Measurements from ENCODE around the gene ATP2B2. TPM values are rescaled to one million over a fixed set of nuclear protein-coding genes. Genes with fewer than 3 reads are reported as not detected.

The ATP2B2 gene
- total and polyA plus RNA-seq, 2 of the 8 experiments (the other 6 are each of a cell fraction or from before 2014, with no cell fraction given), result 0.14 to 1.2 TPM

DNA sequence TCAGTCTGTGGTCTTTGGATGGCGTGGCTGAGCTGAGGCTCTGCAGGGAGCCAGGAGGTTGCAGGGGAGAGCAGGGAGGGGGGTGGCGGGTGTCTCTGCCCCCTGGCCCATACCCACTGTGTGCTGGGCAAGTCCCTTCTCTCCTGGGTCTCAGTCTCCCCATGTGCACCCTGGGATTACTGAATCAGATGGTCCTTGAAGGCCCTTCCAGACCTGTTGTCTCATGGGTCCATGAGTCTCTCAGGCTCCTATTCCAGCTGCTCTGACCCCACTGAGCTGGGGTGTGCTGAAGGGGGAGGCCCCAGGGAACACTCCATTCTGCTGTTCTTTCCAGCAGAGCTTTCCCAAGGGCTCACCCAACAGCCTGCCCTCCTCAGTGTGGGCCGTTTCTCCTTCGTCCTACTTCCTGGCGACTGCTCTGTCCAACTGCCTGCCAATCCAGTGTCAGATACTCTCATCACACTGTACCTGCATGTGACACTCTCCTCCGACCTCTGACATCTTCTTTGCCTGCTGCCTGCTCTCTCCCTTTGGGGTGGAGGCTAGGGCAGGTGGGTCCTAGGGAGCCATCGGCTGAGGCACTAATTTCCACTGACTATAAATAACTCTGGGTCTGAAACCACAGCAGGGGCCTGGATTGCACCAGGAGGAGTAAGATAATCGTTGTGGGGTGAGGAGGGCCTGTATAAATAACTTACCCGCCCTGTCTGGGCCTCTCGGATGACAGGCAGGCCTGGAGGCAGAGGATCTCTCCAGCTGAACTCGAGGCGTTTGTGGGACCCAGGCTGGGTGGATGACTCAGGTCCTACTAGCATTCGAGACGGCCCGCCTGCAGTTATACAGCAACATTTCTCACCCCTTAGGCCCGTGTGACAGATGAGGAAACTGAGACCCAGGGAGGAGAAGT, 67.1 kb downstream of the ATP2B2 start:
- POLR2A ChIA-PET (ENCODE audit: partially characterized antibody), result no interaction called here
- H3K4me1 ChIP-seq (replicated peaks in 1 of 4; ENCODE audit: control insufficient read depth in 3 of 4, insufficient read depth in 4 of 4, low read length in 3 of 4), result no peaks in the 10 kb centered on the region
- 89% methylated on average over 15 of the region's 16 CpGs; no CpG with 5 or more reads in 1 of the 2 experiments for WGBS, 2 experiments (ENCODE audit: extremely low coverage in 1 of 2, insufficient coverage in 1 of 2, insufficient read length in 1 of 2, insufficient replicate concordance in 2 of 2, low coverage in 1 of 2, low lambda C conversion rate in 2 of 2, missing lambda C conversion rate in 1 of 2)
- no peak overlapping the region for H4K91ac ChIP-seq (replicated peaks; ENCODE audit: insufficient read length, low read length)
- H3K4ac ChIP-seq (replicated peaks; ENCODE audit: insufficient read length, low read depth, low read length), result no peak overlapping the region
- H3K4me3 ChIP-seq (ENCODE audit: extremely low read depth in 1 of 4, insufficient read depth in 2 of 4, low read depth in 3 of 4, low read length in 4 of 4), result no peak overlapping the region
- H3K27me3 ChIP-seq (replicated peaks in 1 of 4; ENCODE audit: control insufficient read depth in 3 of 4, extremely low read depth in 1 of 4, insufficient read depth in 3 of 4, low read length in 3 of 4), result no peaks in the 10 kb centered on the region
- DNase-seq (ENCODE audit: low read depth in 1 of 2, low spot score in 2 of 2) (no peak), FAIRE-seq (no peak)
- H3K79me1 ChIP-seq (ENCODE audit: low read depth, low read length), result no peaks in the 10 kb centered on the region
- H3K23ac ChIP-seq (ENCODE audit: insufficient read length), result no peak overlapping the region
- H2BK120ac ChIP-seq (replicated peaks; ENCODE audit: low read depth, low read length), result no peak overlapping the region
- no peak overlapping the region for H3K9ac ChIP-seq (replicated peaks in 1 of 4; ENCODE audit: extremely low read depth in 1 of 4, low read depth in 3 of 4, low read length in 3 of 4)
- CTCF ChIA-PET (ENCODE audit: partially characterized antibody), result interaction anchor here (0.9 to 2.7 kb wide), 3 partner anchors 14 to 58 kb away, joined by 4 to 9 read pairs (median 7); no protein-coding TSS in a partner anchor
- H3K27ac ChIP-seq (ENCODE audit: low read depth, low read length), result no peak overlapping the region
- H2AK5ac ChIP-seq (ENCODE audit: low read depth, low read length), result no peak overlapping the region
- no peak overlapping the region for H2BK5ac ChIP-seq (ENCODE audit: low read depth, low read length)
- no peak overlapping the region for H2BK20ac ChIP-seq (ENCODE audit: low read length)
- H3K23me2 ChIP-seq (ENCODE audit: low read depth, low read length), result no peaks in the 10 kb centered on the region
- H3K36me3 ChIP-seq (ENCODE audit: control insufficient read depth in 2 of 4, insufficient read depth in 4 of 4, low read length in 3 of 4), result no peaks in the 10 kb centered on the region
- H3K18ac ChIP-seq (ENCODE audit: extremely low read depth, low read length), result no peak overlapping the region
- H2BK15ac ChIP-seq (ENCODE audit: low read length), result no peak overlapping the region
- no peak overlapping the region for H3K14ac ChIP-seq (ENCODE audit: insufficient read length)
- no peak overlapping the region for H3K4me2 ChIP-seq (ENCODE audit: insufficient read depth in 1 of 2, low read depth in 2 of 2, low read length in 2 of 2)
- H4K5ac ChIP-seq (ENCODE audit: insufficient read length, low read depth, low read length), result no peak overlapping the region
- no peak overlapping the region for H4K8ac ChIP-seq (ENCODE audit: extremely low read depth, insufficient read depth, low read length)
- no peaks in the 10 kb centered on the region for H3K79me2 ChIP-seq (ENCODE audit: control insufficient read depth in 1 of 2, insufficient read depth in 2 of 2, low read length in 2 of 2)
- no peak overlapping the region for H3K56ac ChIP-seq (replicated peaks; ENCODE audit: insufficient read length, low read depth, low read length)
- H4K20me1 ChIP-seq (replicated peaks in 1 of 2; ENCODE audit: control insufficient read depth in 1 of 2, insufficient read depth in 2 of 2, low read length in 2 of 2), result no peaks in the 10 kb centered on the region
- H2AFZ ChIP-seq (ENCODE audit: low read length), result no peak overlapping the region
- H3K9me3 ChIP-seq (ENCODE audit: insufficient read depth in 2 of 2, low read depth in 1 of 2, low read length in 1 of 2), result no peaks in the 10 kb centered on the region
- no peak overlapping the region for H2BK12ac ChIP-seq (ENCODE audit: low read depth, low read length)
- TF ChIP-seq CHD1 (IDR thresholded peaks at IDR 0.05; ENCODE audit: low read depth, low read length) (no peak), CTCF (IDR thresholded peaks at IDR 0.05; ENCODE audit: control extremely low read depth in 1 of 3, insufficient read depth in 1 of 3, low read depth in 1 of 3, low read length in 3 of 3) (no peak), GTF2F1 (IDR thresholded peaks at IDR 0.05; ENCODE audit: borderline replicate concordance, low read depth, low read length) (no peak), TEAD4 (IDR thresholded peaks at IDR 0.05; ENCODE audit: low read depth, low read length) (no peak), BACH1 (IDR thresholded peaks at IDR 0.05; ENCODE audit: low read length) (no peak), RNF2 (IDR thresholded peaks at IDR 0.05; ENCODE audit: borderline replicate concordance, low read depth, low read length, missing control alignments, poor library complexity, severe bottlenecking) (no peak), PHF8 (conservative IDR thresholded peaks at IDR 0.05; ENCODE audit: low read depth, low read length) (no peak), SP1 (IDR thresholded peaks at IDR 0.05; ENCODE audit: low read depth, low read length) (no peak)
- TF ChIP-seq, protein P1, sequence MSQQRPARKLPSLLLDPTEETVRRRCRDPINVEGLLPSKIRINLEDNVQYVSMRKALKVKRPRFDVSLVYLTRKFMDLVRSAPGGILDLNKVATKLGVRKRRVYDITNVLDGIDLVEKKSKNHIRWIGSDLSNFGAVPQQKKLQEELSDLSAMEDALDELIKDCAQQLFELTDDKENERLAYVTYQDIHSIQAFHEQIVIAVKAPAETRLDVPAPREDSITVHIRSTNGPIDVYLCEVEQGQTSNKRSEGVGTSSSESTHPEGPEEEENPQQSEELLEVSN (IDR thresholded peaks at IDR 0.05), result no peak

All from H1 (cell line).